Measurements from ENCODE around the gene RAB6C. TPM values are rescaled to one million over a fixed set of nuclear protein-coding genes. Genes with fewer than 3 reads are reported as not detected.
"Not testable (repeated sequence)": the region's sequence is repeated elsewhere in the genome, so short reads cannot be mapped to it uniquely, and the experiment has no call there.

Gene RAB6C
- under 1 TPM in 2 of 4 donors, not detected in 2; 0.16 to 0.41 TPM for total RNA-seq

DNA sequence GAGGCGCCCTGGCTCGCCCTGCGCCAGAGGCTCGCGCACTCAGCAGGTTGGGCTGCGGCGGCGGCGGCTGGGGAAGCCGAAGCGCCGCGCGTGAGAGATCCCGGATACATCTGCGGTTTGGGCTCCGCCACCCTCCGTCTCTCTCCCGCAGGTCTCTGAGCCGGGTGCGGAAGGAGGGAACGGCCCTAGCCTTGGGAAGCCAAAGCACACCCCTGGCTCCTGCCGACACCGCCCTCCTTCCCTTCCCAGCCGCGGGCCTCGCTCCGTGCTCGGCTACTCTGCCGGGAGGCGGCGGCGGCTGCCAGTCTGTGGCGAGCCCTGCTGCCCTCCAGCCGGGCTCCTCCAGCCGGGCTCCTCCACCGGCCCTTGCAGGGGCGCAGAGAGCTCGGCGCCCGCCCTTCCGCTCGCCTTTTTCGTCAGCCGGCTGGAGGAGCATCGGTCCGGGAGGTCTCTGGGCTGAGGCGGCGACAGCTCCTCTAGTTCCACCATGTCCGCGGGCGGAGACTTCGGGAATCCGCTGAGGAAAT is at the start of gene RAB6C:
Gene RAB6C (plus strand): TSS at position 38 of the 527 bp plus-strand sequence. CDS start 450 bp downstream, at position 488.
- Histone ChIP-seq H3K4me3 (peak within 1 kb of the TSS; percentile 7 to 50 (median 20)), H3K27me3 (peaks cover 57% of the 10 kb centered on the region), H3K27ac (peak within 1 kb of the TSS; percentile 40 to 60 (median 56))
- peak; percentile 9 for DNase-seq
- in situ Hi-C loops (cut with MboI; ENCODE audit: low pct_ligation_motif_present in 1 of 4, low pct_unique_long_range_greater_than_20kb in 1 of 4, low sequenced_read_pairs in 3 of 4); H3K36me3 ChIP-seq; H3K4me1 ChIP-seq; intact Hi-C loops (cut with DNase I; ENCODE audit: low total_unique reads); H3K9me3 ChIP-seq: not testable (repeated sequence)
- 5% methylated on average over 48 of the region's 54 CpGs; no CpG with 5 or more reads in 1 of the 2 donors for WGBS, 2 donors (ENCODE audit: low coverage in 1 of 2)

DNA sequence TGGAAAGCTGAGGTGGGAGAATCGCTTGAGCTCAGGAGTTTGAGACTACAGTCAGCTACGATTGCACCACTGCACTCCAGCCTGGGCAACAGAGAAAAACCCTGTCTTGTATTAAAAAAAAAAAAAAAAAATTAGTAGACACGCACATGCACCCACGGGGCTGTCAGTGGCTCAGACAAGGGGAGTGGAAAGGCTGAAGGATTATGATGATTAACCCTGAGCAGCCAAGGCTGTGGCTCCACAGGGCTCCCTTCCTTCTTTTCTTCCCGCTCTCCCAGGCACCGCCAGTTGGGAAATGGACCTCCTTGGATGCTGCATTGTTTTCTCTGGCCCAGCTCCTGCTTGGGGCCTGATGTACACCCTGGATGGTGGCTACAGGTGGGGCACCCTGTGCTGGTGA is 49.0 kb upstream of the RAB6C start:
- H3K9me3 ChIP-seq: no peaks in the 10 kb centered on the region
- no peak overlapping the region for H3K4me3 ChIP-seq
- H3K4me1 ChIP-seq: no peaks in the 10 kb centered on the region
- intact Hi-C loops (cut with DNase I; ENCODE audit: low total_unique reads): loop anchor here (10.0 kb wide), 1 partner anchor 404 kb away; no protein-coding TSS in a partner anchor
- H3K27me3 ChIP-seq: peaks cover 31% of the 10 kb centered on the region
- TF ChIP-seq EP300 (IDR thresholded peaks at IDR 0.05; ENCODE audit: low read depth) (no peak), POLR2AphosphoS5 (IDR thresholded peaks at IDR 0.05) (no peak), POLR2A (IDR thresholded peaks at IDR 0.05) (no peak)
- TF ChIP-seq, protein P1, sequence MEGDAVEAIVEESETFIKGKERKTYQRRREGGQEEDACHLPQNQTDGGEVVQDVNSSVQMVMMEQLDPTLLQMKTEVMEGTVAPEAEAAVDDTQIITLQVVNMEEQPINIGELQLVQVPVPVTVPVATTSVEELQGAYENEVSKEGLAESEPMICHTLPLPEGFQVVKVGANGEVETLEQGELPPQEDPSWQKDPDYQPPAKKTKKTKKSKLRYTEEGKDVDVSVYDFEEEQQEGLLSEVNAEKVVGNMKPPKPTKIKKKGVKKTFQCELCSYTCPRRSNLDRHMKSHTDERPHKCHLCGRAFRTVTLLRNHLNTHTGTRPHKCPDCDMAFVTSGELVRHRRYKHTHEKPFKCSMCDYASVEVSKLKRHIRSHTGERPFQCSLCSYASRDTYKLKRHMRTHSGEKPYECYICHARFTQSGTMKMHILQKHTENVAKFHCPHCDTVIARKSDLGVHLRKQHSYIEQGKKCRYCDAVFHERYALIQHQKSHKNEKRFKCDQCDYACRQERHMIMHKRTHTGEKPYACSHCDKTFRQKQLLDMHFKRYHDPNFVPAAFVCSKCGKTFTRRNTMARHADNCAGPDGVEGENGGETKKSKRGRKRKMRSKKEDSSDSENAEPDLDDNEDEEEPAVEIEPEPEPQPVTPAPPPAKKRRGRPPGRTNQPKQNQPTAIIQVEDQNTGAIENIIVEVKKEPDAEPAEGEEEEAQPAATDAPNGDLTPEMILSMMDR (IDR thresholded peaks at IDR 0.05): no peak
- in situ Hi-C loops (cut with MboI; ENCODE audit: low pct_ligation_motif_present in 1 of 4, low pct_unique_long_range_greater_than_20kb in 1 of 4, low sequenced_read_pairs in 3 of 4): loop anchor here in 2 of 4 donors (10.0 to 25.0 kb wide), 2 partner anchors 404 to 407 kb away; partner anchors contain the start of gene IMP4 (in 1 of the 2)
- no peak overlapping the region for H3K27ac ChIP-seq
- 17 to 59% methylated on average over 1 to 6 of the region's 6 CpGs for WGBS, 2 donors (ENCODE audit: low coverage in 1 of 2)
- DNase-seq: no peak
- no peaks in the 10 kb centered on the region for H3K36me3 ChIP-seq

DNA sequence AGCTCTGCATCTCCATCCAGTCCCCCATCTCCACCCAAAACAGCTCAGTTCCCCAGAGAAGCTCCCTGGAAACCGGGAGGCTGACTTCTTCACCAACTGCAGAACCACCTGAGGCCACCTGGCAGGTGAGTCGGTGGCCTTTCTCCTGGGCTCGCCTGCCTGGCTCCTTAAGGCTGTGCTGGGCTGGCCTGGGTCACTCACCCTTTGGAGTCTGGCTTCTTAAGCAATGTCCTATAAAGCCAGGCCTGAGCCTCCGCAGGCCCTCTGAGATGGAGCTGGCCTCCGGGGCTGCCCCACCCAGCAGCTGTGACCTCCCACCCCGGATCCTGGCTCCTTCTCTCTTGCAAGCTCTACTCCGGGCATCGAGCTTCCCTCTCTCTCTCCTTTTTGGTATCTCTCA is 46.1 kb upstream of the RAB6C start:
- in situ Hi-C loops (cut with MboI; ENCODE audit: low pct_ligation_motif_present in 1 of 4, low pct_unique_long_range_greater_than_20kb in 1 of 4, low sequenced_read_pairs in 3 of 4): loop anchor here in 2 of 4 donors (10.0 to 25.0 kb wide), 2 partner anchors 401 to 404 kb away; partner anchors contain the start of gene IMP4 (in 1 of the 2)
- intact Hi-C loops (cut with DNase I; ENCODE audit: low total_unique reads): loop anchor here (10.0 kb wide), 1 partner anchor 401 kb away; no protein-coding TSS in a partner anchor
- H3K4me3 ChIP-seq, H3K36me3 ChIP-seq, H3K27ac ChIP-seq, DNase-seq, H3K9me3 ChIP-seq, H3K4me1 ChIP-seq: not testable (repeated sequence)
- WGBS, 2 donors (ENCODE audit: low coverage in 1 of 2): 38 to 100% methylated on average over 1 to 8 of the region's 8 CpGs
- H3K27me3 ChIP-seq: peaks cover 31% of the 10 kb centered on the region

DNA sequence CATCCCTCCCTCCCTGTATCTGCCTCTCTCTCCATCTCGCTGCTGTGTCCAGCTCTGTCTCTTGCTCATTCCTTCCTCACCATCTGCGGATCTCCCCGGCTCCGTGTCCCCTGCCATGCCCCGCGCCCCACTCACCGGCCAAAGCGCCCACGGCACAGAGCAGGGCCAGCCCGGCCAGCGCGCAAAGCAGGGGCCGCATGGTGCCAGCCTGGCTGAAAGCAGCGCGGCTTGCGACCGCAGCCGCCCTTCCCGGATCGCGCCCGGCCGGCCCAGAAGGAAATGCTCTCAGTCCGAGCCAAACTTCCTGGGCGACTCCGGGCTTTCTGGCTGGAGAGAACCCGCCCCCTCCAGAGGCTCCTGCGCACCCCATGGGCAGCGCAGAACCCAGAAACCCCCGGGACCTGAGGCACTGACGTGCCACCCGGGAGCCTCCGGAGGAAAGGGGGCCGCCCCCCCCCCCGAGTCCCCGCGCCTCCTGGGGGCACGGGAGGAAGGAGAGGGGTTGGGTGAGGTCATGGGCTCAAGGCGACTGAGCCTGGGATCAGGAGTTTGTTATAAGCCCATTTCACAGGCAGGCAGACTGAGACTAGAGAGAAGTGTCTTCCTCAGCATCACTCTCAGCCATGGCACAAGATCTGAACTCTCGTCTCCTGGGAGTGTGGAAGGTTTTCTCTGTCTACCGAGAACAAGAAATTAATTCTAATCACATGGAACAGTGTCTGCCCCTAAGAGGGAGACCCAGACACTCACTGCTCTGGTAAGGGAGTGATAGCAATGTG is 45.2 kb upstream of the RAB6C start:
- DNase-seq: no peak
- intact Hi-C loops (cut with DNase I; ENCODE audit: low total_unique reads) (loop anchor here (10.0 kb wide), 1 partner anchor 401 kb away; no protein-coding TSS in a partner anchor), in situ Hi-C loops (cut with MboI; ENCODE audit: low pct_ligation_motif_present in 1 of 4, low pct_unique_long_range_greater_than_20kb in 1 of 4, low sequenced_read_pairs in 3 of 4) (loop anchor here in 2 of 4 donors (10.0 to 25.0 kb wide), 2 partner anchors 401 to 403 kb away; partner anchors contain the start of gene IMP4 (in 1 of the 2))
- Histone ChIP-seq H3K4me1 (no peaks in the 10 kb centered on the region), H3K4me3 (no peak overlapping the region), H3K36me3 (no peaks in the 10 kb centered on the region), H3K27ac (no peak overlapping the region), H3K9me3 (no peaks in the 10 kb centered on the region), H3K27me3 (peaks cover 31% of the 10 kb centered on the region)
- WGBS, 2 donors (ENCODE audit: low coverage in 1 of 2): 9 to 23% methylated on average over 4 to 36 of the region's 41 CpGs
- TF ChIP-seq POLR2AphosphoS5 (IDR thresholded peaks at IDR 0.05): no peak
- TF ChIP-seq, protein P1 (IDR thresholded peaks at IDR 0.05): no peak
- TF ChIP-seq EP300 (IDR thresholded peaks at IDR 0.05; ENCODE audit: low read depth): no peak
- TF ChIP-seq POLR2A (IDR thresholded peaks at IDR 0.05): no peak

DNA sequence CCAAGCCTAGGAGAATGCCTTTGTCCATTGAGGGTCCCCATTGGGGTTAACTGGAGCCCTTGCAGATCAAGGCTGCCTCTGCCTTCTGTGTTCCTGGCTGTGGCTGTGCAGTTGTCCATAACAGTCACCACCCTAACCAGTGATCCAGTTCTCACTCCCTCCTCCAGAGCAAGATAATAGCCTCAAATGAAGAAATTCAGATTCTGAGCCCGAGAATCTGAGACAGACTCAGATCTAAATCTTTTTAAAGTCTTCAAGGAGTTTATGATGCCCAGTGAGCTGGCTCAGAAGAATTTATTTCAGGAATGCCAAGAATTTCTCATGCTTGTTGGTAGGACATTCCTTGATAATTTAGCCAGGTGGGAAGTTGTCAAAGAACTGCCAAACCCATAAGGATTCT is 44.3 kb upstream of the RAB6C start:
- Histone ChIP-seq H3K27me3 (peaks cover 31% of the 10 kb centered on the region), H3K27ac (no peak overlapping the region), H3K36me3 (no peaks in the 10 kb centered on the region), H3K9me3 (no peaks in the 10 kb centered on the region), H3K4me3 (no peak overlapping the region), H3K4me1 (no peaks in the 10 kb centered on the region)
- 20 to 33% methylated on average over 1 of the region's 1 CpG for WGBS, 2 donors (ENCODE audit: low coverage in 1 of 2)
- DNase-seq: no peak
- no peak for TF ChIP-seq POLR2A (IDR thresholded peaks at IDR 0.05)
- TF ChIP-seq POLR2AphosphoS5 (IDR thresholded peaks at IDR 0.05): no peak
- TF ChIP-seq, protein P1 (IDR thresholded peaks at IDR 0.05): no peak
- no peak for TF ChIP-seq EP300 (IDR thresholded peaks at IDR 0.05; ENCODE audit: low read depth)
- intact Hi-C loops (cut with DNase I; ENCODE audit: low total_unique reads) (loop anchor here (10.0 kb wide), 1 partner anchor 400 kb away; no protein-coding TSS in a partner anchor), in situ Hi-C loops (cut with MboI; ENCODE audit: low pct_ligation_motif_present in 1 of 4, low pct_unique_long_range_greater_than_20kb in 1 of 4, low sequenced_read_pairs in 3 of 4) (loop anchor here in 2 of 4 donors (10.0 to 25.0 kb wide), 2 partner anchors 400 to 402 kb away; partner anchors contain the start of gene IMP4 (in 1 of the 2))
